DMS 273 (cell line): ENCODE data around the gene CTSH.

ENCODE experiments used
- DNase-seq: peaks from one replicate; lab custom pipeline; 2025; ENCODE audit not compliant: unreplicated experiment; lab: John Stamatoyannopoulos, UW

The CTSH gene

DNA sequence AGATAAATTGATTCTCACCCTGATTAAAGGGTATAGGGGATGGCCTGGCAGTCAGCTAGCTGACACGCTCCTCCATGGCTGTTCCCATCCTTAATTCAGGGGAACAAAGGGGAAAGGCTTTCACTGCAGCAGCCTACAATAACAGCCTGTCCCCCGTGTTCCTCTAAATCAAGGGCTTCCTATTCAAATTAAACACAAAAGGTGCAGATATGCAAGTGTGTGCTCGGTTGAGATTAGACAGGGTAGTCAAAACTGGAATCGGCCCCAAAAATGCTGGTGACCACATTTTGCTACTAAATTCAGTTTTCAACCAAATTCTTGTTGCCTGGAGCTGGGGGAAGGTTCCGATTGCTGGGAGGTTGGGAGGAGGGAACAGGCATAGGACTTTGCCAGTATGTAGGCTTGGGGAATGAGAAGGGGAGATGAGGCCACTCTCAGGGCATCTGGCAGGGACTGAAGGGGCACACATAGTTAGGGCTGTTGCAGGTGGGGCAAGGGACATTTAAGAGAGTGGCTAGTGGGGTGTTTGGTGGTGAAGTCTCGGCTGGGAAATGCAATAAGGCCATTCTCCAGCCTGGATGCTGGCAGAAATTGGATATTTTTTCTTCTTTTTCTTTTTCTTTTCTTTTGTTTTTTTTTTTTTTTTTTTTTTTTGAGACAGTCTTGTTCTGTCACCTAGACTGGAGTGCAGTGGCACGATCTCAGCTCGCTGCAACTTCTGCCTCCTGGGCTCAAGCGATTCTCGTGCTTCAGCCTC, 32.9 kb upstream of the CTSH start:
- DNase-seq: no peak

DNA sequence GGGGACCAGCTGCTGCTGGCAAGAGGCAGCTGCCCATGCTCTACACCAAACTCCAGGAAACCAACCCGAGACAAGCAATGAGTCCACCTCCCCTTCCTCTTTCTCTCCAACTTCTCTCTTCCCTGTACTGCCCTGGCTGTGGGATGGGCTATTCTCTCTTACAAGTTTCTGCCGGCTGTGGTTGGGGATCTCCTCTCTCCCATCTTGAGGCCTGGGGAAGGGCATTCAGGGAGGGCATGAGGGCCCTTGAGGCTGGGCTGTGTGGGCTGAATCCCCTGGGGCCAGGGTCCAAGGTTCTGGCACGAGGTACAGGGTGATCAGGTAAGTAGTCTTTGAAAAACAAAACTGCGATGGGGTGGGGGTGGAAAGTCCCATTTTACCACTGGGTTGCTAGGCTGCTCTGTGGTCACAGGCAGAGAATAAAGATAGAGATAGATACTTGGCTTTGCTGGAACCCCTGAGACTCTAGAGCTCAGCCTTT, 32.3 kb upstream of the CTSH start:
- DNase-seq: no peak

GRCh38 chr15:78976691-78977090, 31.8 kb upstream of the CTSH start:
- DNase-seq: no peak

DNA sequence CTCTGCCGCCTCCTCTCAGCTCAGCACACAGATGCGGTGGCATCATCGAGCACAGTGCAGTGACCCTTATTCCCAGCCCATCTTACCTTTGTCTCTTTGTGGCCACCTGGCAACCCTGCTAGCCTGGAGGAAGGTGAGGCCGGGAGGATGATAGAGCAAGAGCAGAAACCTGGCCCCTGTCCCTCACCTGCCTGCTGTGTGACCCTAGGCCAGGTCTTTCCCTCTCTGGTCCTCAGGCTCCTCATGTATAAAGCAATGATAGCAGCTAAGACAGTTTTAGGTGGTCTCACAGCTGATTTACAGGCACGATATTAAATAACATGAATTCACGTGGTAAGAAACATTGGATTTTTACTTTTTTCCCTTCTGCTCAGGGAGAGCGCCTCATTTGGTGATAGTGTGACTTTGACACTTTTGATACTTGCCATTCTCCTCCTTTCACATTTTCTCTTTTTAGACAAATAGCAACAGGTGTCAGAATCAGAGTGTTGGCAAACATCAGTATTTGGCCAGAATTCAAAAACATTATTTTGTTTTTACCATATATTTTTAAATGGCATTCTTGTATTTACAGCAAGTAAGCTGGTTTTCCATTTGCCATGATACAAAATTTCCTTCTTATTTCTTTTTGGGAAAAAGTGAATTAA, 29.5 kb upstream of the CTSH start:
- DNase-seq: no peak

- no peak for DNase-seq
Measured at GRCh38 chr15:78969687-78970349, 25.0 kb upstream of the CTSH start.

DNA sequence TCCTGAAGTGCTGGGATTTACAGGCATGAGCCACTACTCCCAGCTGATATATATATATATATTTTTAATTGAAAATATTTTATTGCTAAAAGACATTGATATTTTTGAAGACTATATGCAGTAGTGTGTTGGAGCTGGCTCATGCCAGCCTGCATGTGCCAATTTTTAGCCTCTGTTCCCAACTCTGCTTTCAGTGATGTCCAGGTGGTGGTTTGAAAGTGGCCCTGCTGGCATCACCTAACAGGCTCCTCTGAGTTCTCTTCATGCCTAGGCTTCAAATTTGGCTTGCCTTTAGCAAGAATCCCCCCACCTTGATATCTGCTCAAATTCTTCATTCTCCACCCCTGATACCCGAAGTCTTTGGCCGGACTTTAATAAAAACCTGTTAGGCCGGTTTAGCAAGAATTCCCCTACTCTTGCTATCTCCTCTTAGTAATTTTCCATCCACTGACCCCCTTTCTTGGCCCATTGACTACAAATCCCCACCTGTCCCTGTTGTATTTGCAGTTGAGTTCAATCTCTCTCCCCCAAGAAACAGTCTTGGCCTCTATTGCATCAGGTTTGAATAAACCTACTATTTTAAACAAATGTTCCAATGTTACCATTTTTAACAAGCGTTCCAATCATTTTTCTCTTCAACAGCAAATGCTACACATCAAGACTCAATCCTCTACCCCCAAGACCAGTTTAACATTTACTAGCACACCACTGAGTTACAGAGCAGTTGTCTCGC, 23.9 kb upstream of the CTSH start:
- DNase-seq: no peak

GRCh38 chr15:78968114-78968513, 23.3 kb upstream of the CTSH start:
- DNase-seq: no peak

DNA sequence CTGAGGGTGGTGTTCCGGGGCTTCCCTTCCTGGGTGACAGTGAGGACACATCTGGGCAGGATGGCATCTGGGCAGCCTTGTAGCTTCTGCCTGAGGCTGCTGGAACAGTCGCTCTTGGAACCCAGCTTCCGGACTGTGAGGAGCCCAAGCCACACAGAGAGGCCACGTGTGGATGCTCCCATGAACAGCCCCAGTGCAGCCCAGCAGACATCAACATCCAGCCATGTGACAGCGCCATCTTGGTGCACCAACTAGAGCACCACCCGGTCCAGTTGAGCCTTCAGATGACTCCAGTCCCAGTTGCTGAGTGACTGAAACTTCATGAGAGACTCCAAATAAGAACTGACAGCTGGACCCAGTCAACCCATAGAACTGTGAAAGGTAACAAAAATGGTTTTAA, 15.5 kb upstream of the CTSH start:
- no peak for DNase-seq

GRCh38 chr15:78959360-78959759, 14.5 kb upstream of the CTSH start:
- no peak for DNase-seq

DNA sequence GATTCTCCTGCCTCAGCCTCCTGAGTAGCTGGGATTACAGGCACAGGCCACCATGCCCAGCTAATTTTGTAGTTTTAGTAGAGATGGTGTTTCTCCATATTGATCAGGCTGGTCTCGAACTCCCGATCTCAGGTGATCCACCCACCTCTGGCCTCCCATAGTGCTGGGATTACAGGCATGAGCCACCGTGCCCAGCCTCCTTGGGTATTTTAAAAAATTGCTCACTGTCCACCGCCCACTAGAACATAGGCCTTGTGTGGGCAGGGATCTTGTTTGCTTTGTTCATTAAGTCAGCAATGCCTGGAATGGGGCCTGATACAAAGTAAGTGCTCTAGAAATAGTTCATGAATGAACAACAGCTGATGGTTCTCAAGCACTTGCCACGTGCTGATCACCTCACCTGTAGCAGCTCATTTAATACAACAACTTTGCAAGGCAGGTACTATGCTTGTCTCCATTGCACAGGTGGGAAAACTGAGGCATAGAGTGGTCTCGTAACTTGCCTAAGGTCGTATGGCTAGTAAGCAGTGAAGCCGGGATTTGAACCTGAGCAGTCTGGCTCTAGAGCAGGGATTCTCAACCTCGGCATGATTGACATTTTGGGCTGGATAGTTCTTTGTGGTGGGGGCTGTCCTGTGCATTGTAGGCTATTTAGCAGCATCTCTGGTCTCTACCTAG, 12.7 kb upstream of the CTSH start:
- no peak for DNase-seq

GRCh38 chr15:78956937-78957336, 12.1 kb upstream of the CTSH start:
- no peak for DNase-seq

- no peak for DNase-seq
Measured at GRCh38 chr15:78955355-78955754, 10.5 kb upstream of the CTSH start.

DNA sequence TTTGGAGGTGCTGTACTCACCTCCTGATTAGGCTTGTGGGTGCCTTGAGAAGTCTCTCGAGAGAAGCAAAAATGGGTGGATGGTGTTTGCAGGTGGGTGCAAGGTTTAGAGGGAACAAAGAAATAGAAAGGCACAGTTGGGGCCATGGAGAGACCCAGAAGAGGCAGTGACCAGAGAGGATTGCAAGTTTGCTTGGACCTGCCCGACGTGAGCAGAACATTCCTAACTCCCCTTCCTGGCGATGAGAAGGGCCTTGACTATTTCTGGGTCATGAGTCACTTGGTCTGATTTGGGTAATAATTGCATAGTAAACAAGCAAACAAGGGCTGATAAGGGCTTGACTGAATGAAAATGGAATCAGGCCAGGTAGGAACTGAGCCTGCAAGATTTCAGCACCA, 7.0 kb upstream of the CTSH start:
- DNase-seq: no peak

- DNase-seq: peak; percentile 21
Measured at GRCh38 chr15:78950902-78951840, 6.3 kb upstream of the CTSH start.

- DNase-seq: no peak
Measured at GRCh38 chr15:78950343-78950742, 5.5 kb upstream of the CTSH start.

- DNase-seq: no peak
Measured at GRCh38 chr15:78949461-78949860, 4.6 kb upstream of the CTSH start.

- no peak for DNase-seq
Measured at GRCh38 chr15:78947506-78947905, 2.7 kb upstream of the CTSH start.

DNA sequence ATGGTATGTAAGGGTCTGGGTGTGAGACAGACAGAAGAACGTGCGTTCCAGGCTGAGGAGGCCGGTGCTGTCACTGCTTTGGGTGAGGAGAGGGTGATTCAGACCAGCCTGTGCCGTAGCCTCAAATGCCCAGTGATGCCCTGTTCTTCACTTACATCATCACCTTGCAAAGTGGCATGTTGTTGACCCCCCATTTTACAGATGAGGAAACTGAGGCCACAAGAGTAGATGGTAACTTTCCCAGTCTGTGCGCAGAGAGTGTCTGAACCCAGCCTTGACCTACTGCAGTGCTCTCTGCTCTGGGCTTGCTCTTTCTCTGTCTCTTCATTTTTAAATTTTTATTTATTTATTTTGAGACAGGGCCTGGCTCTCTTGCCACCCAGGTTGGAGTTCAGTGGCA, 1.6 kb upstream of the CTSH start:
- DNase-seq: no peak

DNA sequence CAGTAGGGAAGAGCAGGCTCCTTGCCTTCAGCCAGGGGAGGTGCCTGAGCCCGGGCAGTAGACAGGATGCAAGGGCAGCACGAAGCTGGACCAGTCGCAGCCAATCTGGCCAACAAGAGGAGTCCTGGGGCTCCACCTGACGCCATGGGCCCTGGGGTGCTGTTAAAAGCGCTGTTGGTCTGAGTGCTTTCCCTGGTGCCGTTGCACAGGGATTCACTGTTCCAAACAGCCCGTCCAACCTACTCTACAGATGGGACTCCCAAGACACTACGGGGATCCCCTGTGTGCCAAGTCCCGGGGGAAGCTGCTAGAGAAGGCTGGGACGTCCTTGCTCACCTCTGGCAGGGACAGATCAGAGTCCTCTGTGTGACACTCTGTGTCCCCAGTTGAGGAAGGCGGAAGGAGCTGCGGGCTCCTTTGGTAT, 632 bp downstream of the CTSH start:
- DNase-seq: no peak

- no peak for DNase-seq
Measured at GRCh38 chr15:78943692-78944091, 1.2 kb downstream of the CTSH start.
